K562 (cell line): ENCODE data around the gene GALR3. TPM values are rescaled to one million over a fixed set of nuclear protein-coding genes. Genes with fewer than 3 reads are reported as not detected.

Source experiments
- ATF7 ChIP-seq: fragments of 450-650 bp; IDR thresholded peaks from 2 replicates; pipeline ENCODE4 v1.7.1; 2014; ENCODE audit warnings: mild to moderate bottlenecking, moderate library complexity
- BRF1 ChIP-seq: IDR thresholded peaks from 3 replicates; pipeline ENCODE4 v1.6.1; 2011; ENCODE audit warnings: borderline replicate concordance, mild to moderate bottlenecking; ENCODE audit not compliant: insufficient read length; ENCODE audit errors: extremely low read depth
- CCNT2 ChIP-seq: IDR thresholded peaks from 2 replicates; pipeline ENCODE4 v1.6.1; 2011; ENCODE audit warnings: borderline replicate concordance, low read depth, mild to moderate bottlenecking, moderate library complexity, mixed read lengths, low read length; ENCODE audit not compliant: insufficient read length; ENCODE audit errors: extremely low read depth
- CHD4 ChIP-seq: fragments of 200-600 bp; sonication (generic); IDR thresholded peaks from 3 replicates; pipeline ENCODE4 v1.6.1; 2012; ENCODE audit warnings: low read depth, mild to moderate bottlenecking, mixed read lengths, low read length, inconsistent platforms; ENCODE audit not compliant: insufficient read depth, insufficient replicate concordance, poor library complexity, severe bottlenecking
- CREB5 ChIP-seq: fragments of 250-450 bp; sonication (Bioruptor Pico); IDR thresholded peaks from 2 replicates; pipeline ENCODE4 v1.5.0; 2020; ENCODE audit warnings: mild to moderate bottlenecking
- FOXJ3 ChIP-seq: sonication (generic); formaldehyde crosslinking; IDR thresholded peaks from 2 replicates; pipeline ENCODE4 v1.4.0; 2020; ENCODE audit warnings: mild to moderate bottlenecking, missing genetic modification reagents
- IFI16 ChIP-seq: fragments of 250-450 bp; sonication (Bioruptor Pico); IDR thresholded peaks from 2 replicates; pipeline ENCODE4 v2.1.2; 2022; ENCODE audit warnings: mild to moderate bottlenecking, inconsistent platforms
- NFIX ChIP-seq: fragments of 250-450 bp; sonication (Bioruptor Pico); IDR thresholded peaks from 2 replicates; pipeline ENCODE4 v1.4.0; 2020; ENCODE audit warnings: low read depth, mild to moderate bottlenecking, moderate library complexity
- RB1 ChIP-seq: fragments of 450-650 bp; IDR thresholded peaks from 2 replicates; pipeline ENCODE4 v1.6.1; 2017; ENCODE audit warnings: low read depth, mild to moderate bottlenecking
- SRSF1 ChIP-seq: fragments of 200-400 bp; formaldehyde crosslinking; IDR thresholded peaks from 2 replicates; pipeline ENCODE4 v1.6.1; 2017; ENCODE audit warnings: mild to moderate bottlenecking, low read depth, low read length, moderate library complexity
- SRSF9 ChIP-seq: fragments of 200-400 bp; formaldehyde crosslinking; IDR thresholded peaks from 2 replicates; pipeline ENCODE4 v1.6.1; 2017; ENCODE audit warnings: low read depth, low read length, borderline replicate concordance
- TARDBP ChIP-seq: fragments of 450-650 bp; IDR thresholded peaks from 2 replicates; pipeline ENCODE4 v1.6.1; 2016
- ZNF717 ChIP-seq: fragments of 250-450 bp; sonication (Bioruptor Pico); IDR thresholded peaks from 2 replicates; pipeline ENCODE4 v1.5.0; 2021
- polyA plus RNA-seq, 8 experiments: library from polyadenylated mRNA; depleted of rRNA in 4 of 8; stranded (reverse) in 5 of 8; unstranded in 3 of 8; fragments of >200 nt; fragmentation: Nextera tagmentation in 2 of 8; fragmentation: Illumina TruSeq in 1 of 8; extraction: Ambion mirVana in 2 of 8; extraction: Trizol in 1 of 8; gene quantifications; 2 replicates each; pipeline versions ENCODE4 v1.2.1 to v1.2.3, GENCODE V29; 2011 to 2014; ENCODE audit warnings: inconsistent platforms in 1 of 8, missing spikeins in 1 of 8
- total RNA-seq, 7 experiments: library from RNA; depleted of rRNA in 6 of 7; stranded (reverse); fragments of >200 nt in 6 of 7; fragmentation: Illumina TruSeq in 2 of 7; extraction: Trizol in 2 of 7; gene quantifications; 2 replicates each; pipeline versions ENCODE4 v1.2.1 to v1.2.3, GENCODE V29; 2011 to 2021; ENCODE audit warnings: low replicate concordance in 1 of 7
- TF ChIP-seq, protein P1 (sequence below): fragments of 450-650 bp; IDR thresholded peaks from 2 replicates; pipeline ENCODE4 v1.6.1; 2017; ENCODE audit warnings: antibody characterized with exemption

Gene GALR3
- total and polyA plus RNA-seq, 9 of the 15 experiments (the other 6 are each of a cell fraction or from before 2014, with no cell fraction given): 0.13 TPM; not detected in 8

GRCh38 chr22:37817705-37818408, 5.3 kb upstream of the GALR3 start (continued):
- TF ChIP-seq NFIX (CRISPR knock-in tag) (no peak), CCNT2 (peak; percentile 56), ATF7 (peak; percentile 53), ZNF717 (no peak), FOXJ3 (CRISPR knock-in tag) (no peak), CHD4 (no peak), TARDBP (no peak), SRSF9 (no peak), CREB5 (CRISPR knock-in tag) (no peak), IFI16 (CRISPR knock-in tag) (no peak), SRSF1 (no peak), RB1 (peak; percentile 61; the same call in 1 of the 2 replicates), BRF1 (no peak)
- TF ChIP-seq, protein P1, sequence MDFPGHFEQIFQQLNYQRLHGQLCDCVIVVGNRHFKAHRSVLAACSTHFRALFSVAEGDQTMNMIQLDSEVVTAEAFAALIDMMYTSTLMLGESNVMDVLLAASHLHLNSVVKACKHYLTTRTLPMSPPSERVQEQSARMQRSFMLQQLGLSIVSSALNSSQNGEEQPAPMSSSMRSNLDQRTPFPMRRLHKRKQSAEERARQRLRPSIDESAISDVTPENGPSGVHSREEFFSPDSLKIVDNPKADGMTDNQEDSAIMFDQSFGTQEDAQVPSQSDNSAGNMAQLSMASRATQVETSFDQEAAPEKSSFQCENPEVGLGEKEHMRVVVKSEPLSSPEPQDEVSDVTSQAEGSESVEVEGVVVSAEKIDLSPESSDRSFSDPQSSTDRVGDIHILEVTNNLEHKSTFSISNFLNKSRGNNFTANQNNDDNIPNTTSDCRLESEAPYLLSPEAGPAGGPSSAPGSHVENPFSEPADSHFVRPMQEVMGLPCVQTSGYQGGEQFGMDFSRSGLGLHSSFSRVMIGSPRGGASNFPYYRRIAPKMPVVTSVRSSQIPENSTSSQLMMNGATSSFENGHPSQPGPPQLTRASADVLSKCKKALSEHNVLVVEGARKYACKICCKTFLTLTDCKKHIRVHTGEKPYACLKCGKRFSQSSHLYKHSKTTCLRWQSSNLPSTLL: no peak
- TF ChIP-seq, all 486 proteins: peak for 42
